Activated CD4-positive, alpha-beta T cell treated with anti-CD3 and anti-CD28 coated beads, Interleukin-2, amount 50 U/mL, for 1 hour (primary cell): ENCODE results near the gene TRIM34.
"Not testable (repeated sequence)": the region's sequence is repeated elsewhere in the genome, so short reads cannot be mapped to it uniquely, and the experiment has no call there.

ENCODE experiments used
- DNase-seq: peaks from one replicate; pipeline ENCODE4 v3.0.0-alpha.2; 2020

The TRIM34 gene

GRCh38 chr11:5624489-5625279 is at the start of gene TRIM34:
TSS of gene TRIM34 (plus strand) at chr11:5625001. CDS start at chr11:5632332, 7,331 bp downstream.
- DNase-seq = peak; percentile 45

DNA sequence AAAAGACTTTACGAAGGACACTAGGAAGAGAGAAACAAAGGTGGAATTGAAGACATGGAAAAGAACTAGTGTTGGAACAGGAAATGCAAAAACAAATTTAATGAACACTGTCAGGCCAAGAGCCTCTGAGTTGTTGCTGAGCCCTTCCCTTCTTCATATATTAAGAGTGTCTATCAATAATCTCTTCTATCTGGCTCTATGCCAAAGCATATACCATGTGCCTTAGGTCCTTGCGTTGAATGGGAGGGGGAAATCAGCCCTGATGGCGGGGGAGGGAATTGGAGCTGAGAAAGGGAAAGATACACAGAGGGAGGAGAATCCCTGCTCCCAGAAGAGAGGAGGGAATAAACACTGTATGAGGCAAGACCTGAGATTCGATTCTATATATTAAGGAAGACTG is 49.6 kb upstream of the TRIM34 start:
- no peak for DNase-seq

- DNase-seq = no peak
These were observed 47.7 kb upstream of the TRIM34 start for GRCh38 chr11:5577101-5577500.

DNA sequence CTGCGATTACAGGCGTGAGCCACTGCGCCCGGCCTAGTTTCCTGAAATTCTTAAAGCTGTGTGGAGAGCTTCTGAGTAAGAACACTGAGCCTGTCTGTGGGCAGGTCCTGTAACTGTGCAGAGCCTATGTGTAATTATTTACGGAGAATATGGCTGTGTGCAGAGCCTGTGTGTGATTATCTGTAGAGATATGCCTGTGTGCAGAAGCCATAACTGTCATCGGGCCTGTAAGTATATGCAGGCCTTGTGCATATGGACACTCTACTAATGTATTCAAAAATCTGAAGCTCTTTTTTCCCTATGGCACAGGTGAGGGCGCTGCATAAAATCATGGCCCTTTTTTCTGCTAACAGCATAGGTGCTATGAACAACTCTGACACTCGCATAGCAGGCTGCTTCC is 44.2 kb upstream of the TRIM34 start, which contains the start of gene OR52B6:
TSS of gene OR52B6 (plus strand) at position 301 of the 400 bp plus-strand sequence. CDS start at position 301, 0 bp downstream.
- no peak for DNase-seq

DNA sequence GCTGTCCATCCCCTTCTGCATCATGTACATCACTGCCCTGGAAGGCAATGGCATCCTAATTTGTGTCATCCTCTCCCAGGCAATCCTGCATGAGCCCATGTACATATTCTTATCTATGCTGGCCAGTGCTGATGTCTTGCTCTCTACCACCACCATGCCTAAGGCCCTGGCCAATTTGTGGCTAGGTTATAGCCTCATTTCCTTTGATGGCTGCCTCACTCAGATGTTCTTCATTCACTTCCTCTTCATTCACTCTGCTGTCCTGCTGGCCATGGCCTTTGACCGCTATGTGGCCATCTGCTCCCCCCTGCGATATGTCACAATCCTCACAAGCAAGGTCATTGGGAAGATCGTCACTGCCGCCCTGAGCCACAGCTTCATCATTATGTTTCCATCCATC is 43.8 kb upstream of the TRIM34 start:
- no peak for DNase-seq

- DNase-seq = not testable (repeated sequence)
These were observed 40.3 kb upstream of the TRIM34 start for GRCh38 chr11:5584458-5584857.

DNA sequence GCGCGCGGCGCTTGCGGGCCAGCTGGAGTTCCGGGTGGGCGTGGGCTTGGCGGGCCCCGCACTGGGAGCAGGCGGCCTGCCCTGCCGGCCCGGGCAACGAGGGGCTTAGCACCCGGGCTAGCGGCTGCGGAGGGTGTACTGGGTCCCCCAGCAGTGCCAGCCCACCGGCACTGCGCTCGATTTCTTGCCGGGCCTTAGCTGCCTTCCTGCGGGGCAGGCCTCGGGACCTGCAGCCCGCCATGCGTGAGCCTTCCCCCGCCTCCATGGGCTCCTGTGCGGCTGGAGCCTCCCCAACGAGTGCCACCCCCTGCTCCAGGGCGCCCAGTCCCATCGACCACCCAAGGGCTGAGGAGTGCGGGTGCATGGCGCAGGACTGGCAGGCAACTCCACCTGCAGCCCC is 34.9 kb upstream of the TRIM34 start:
- not testable (repeated sequence) for DNase-seq

DNA sequence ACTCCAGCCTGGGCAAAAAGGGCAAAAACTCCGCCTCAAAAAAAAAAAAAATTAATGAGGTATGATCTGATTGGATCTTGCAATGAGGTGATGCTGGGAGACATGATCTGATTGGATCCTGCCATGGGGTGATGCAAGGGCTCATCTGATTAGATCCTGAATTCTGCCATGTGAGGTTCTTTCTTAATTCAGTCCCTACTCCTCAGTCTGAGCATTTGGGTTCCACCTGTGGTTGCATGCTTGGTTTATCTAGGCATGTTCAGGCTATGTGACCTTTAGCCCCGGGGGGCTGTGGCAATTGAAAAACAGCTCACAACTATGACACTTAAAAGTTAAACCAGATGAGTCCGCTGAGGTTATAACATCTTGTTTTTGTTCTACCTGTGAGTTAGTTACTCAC is 33.2 kb upstream of the TRIM34 start:
- DNase-seq = no peak

DNA sequence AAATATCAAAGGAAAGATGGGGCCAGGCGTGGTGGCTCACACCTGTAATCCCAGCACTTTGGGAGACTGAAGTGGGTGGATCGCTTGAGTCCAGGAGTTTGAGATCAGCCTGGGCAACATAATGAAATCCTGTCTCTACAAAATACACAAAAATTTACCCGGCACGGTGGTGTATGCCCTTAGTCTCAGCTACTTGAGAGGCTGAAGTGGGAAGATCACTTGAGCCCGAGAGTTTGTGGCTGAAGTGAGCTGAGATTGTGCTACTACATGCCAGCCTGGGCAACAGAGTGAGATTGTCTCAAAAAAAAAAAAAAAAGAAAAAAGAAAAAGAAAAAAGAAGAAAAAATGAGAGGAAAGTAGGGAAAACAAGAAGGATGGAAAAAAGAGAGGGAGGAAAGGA is 32.2 kb upstream of the TRIM34 start:
- DNase-seq = no peak

DNA sequence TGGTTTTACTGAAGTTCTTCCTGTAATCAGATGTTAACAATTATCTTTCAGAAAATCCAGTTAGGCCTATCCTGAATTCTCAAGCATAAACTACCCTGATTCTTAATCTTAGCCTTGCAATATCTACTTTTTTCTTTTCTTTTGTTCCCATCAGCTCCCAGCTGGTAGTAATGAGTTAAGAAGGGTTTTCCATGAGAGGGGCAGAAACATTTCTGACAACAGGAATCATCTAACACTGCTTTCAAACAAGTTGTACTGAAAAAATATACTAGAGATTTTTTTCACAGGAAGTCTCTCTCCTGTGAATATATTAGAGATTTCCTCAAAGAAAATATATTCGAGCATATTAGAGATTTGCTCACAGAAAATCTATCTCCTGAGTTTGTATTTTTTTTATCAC is 31.7 kb upstream of the TRIM34 start:
- no peak for DNase-seq

GRCh38 chr11:5596607-5597201 is 28.1 kb upstream of the TRIM34 start, which contains the start of gene TRIM6:
TSS of gene TRIM6 (plus strand) at chr11:5596637. CDS start at chr11:5596898, 261 bp downstream.
- no peak for DNase-seq

- DNase-seq = no peak
These were observed 26.8 kb upstream of the TRIM34 start for GRCh38 chr11:5597953-5598352.

- DNase-seq = peak; percentile 55
These were observed 24.4 kb upstream of the TRIM34 start for GRCh38 chr11:5600374-5600851.

- not testable (repeated sequence) for DNase-seq
These were observed 22.0 kb upstream of the TRIM34 start for GRCh38 chr11:5602791-5603190.

DNA sequence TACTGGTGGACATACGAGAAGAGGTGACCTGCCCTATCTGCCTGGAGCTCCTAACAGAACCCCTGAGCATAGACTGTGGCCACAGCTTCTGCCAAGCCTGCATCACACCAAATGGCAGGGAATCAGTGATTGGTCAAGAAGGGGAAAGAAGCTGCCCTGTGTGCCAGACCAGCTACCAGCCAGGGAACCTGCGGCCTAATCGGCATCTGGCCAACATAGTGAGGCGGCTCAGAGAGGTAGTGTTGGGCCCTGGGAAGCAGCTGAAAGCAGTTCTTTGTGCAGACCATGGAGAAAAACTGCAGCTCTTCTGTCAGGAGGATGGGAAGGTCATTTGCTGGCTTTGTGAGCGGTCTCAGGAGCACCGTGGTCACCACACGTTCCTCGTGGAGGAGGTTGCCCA is 21.5 kb upstream of the TRIM34 start:
- no peak for DNase-seq

DNA sequence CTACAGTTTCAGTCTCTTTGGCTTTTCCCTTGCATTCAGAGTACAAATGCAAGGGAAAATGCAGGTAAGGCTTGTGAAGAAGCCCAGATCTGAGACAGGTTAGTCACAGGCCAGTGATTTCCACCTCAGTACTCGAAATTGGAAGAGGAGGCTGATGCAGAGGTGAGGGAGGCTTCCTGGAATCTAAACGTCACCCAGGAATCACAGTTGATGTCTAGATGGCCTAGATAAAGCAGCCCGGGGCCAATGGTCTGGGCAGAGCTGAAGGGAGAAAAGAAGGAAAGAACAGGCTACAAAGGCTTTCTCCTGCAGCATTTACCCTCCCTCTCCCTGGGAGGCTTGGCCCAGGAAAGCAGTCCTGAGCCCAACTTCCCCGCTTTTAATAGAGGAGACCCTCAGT is 19.9 kb upstream of the TRIM34 start:
- DNase-seq = no peak

GRCh38 chr11:5605849-5606248 is 19.0 kb upstream of the TRIM34 start:
- DNase-seq = no peak

DNA sequence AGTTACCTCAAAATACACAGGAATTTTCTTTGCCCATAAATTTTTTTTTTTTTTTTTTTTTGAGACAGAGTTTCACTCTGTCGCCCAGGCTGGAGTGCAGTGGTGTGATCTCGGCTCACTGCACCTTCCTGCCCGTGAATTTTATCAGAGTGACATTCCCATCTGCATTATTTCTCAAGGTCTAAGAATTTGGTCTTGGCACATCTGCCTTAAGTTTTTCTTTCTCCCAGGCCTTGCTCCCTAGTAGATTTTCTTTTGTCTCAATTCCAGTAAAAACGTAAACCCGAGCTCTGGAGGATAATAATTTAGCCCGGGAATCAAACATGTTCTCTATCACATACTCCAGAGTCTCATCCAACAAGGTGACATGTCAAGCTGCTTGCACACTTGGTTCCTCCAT is 16.0 kb upstream of the TRIM34 start:
- no peak for DNase-seq

DNA sequence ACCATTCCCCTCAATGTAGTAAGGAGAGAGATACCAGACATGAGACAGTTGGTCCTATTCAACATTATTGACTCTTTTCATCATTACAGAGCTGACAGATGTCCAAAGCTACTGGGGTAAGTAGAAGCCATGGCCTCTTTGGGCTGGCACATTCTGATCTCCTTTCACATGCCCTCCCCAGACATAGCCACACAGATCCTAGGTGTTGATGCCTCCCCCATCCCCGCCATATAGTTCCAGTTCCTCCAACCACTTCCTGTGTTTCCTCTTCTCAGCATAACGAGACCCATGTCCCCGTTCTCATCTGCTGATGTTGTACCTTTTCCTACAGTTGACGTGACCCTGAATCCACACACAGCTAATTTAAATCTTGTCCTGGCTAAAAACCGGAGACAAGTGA is 14.4 kb upstream of the TRIM34 start:
- no peak for DNase-seq

GRCh38 chr11:5611627-5612026 is 13.2 kb upstream of the TRIM34 start:
- no peak for DNase-seq

GRCh38 chr11:5618807-5619206 is 6.0 kb upstream of the TRIM34 start:
- no peak for DNase-seq

DNA sequence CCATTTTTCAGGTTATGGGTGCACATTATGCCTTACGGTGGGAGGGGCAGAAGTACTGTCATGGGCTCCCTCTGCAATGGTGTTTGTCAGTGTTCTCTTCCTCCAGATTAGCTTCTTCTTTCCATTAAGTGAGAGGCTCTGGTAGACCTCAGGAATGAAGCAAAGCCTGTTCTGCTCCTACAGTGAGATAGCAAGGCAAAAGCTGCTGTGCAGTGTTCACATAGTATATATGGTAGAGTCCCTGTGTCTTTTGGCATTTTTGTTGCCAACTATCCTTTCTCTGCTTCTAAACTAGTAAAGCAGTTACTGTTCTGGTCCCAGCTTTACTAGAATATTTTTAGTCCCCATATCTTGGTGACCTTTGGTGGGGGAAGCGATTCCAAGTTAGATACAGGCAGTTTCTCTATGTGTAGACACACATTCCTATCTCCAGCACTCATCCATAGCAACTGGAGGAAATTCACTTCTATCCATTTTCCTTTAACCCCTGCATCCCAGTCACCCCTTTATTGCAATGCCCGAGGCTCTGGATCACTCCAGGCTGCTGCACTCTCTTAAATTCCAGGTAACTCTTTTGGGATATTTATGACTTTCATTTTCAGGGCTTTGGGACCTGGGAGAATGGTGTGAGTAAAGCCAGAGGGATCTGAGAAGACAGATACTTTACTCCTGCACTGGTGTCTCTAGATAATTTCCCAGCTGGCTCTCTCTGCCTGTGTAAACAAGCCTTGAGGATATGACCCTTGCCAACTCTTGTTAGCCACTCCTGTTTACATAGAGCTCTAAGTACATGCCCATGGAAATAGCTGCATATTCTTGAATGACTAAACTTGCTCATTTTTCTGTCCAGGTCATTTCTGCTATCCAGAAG is 3.9 kb upstream of the TRIM34 start:
- DNase-seq = no peak

- DNase-seq = no peak
These were observed 3.2 kb upstream of the TRIM34 start for GRCh38 chr11:5621580-5621979.
